HG02798 (cell line): ENCODE measurements around the gene SLC47A2.
"Not testable (repeated sequence)": the region's sequence is repeated elsewhere in the genome, so short reads cannot be mapped to it uniquely, and the experiment has no call there.

Source experiments
- ATAC-seq: cut with Tn5 transposase; IDR thresholded peaks from one replicate; pipeline ENCODE4 v1.9.1; 2021; ENCODE audit warnings: mild to moderate bottlenecking; ENCODE audit not compliant: unreplicated experiment, poor library complexity

The SLC47A2 gene

GRCh38 chr17:19673623-19674022 is 42.8 kb downstream of the SLC47A2 start:
- ATAC-seq, result no peak

- ATAC-seq, result no peak
Measured at GRCh38 chr17:19672009-19672750, 44.2 kb downstream of the SLC47A2 start.

GRCh38 chr17:19671433-19671832 is 45.0 kb downstream of the SLC47A2 start:
- no peak for ATAC-seq

- ATAC-seq, result no peak
Measured at GRCh38 chr17:19670908-19671307, 45.5 kb downstream of the SLC47A2 start.

- not testable (repeated sequence) for ATAC-seq
Measured at GRCh38 chr17:19669680-19670079, 46.7 kb downstream of the SLC47A2 start.

- no peak for ATAC-seq
Measured at GRCh38 chr17:19664821-19665181, 51.6 kb downstream of the SLC47A2 start.

GRCh38 chr17:19664136-19664820 is 52.1 kb downstream of the SLC47A2 start:
- ATAC-seq, result no peak

- no peak for ATAC-seq
Measured at GRCh38 chr17:19663097-19663496, 53.3 kb downstream of the SLC47A2 start.

GRCh38 chr17:19661121-19661520 is 55.3 kb downstream of the SLC47A2 start:
- ATAC-seq, result no peak

GRCh38 chr17:19660219-19660870 is 56.0 kb downstream of the SLC47A2 start:
- ATAC-seq, result no peak

GRCh38 chr17:19659366-19660177 is 56.8 kb downstream of the SLC47A2 start:
- no peak for ATAC-seq

- ATAC-seq, result no peak
Measured at GRCh38 chr17:19656851-19657581, 59.4 kb downstream of the SLC47A2 start.

GRCh38 chr17:19656336-19656735 is 60.0 kb downstream of the SLC47A2 start:
- no peak for ATAC-seq

- ATAC-seq, result no peak
Measured at GRCh38 chr17:19654896-19655295, 61.5 kb downstream of the SLC47A2 start.

- ATAC-seq, result no peak
Measured at GRCh38 chr17:19654342-19654886, 62.0 kb downstream of the SLC47A2 start.

GRCh38 chr17:19652595-19652994 is 63.8 kb downstream of the SLC47A2 start:
- no peak for ATAC-seq

- ATAC-seq, result no peak
Measured at GRCh38 chr17:19651451-19652238, 64.7 kb downstream of the SLC47A2 start.

- no peak for ATAC-seq
Measured at GRCh38 chr17:19650826-19651225, 65.6 kb downstream of the SLC47A2 start.

- ATAC-seq, result no peak
Measured at GRCh38 chr17:19649274-19649541, 67.2 kb downstream of the SLC47A2 start.
